Omental fat pad (tissue), 4 donors: ENCODE measurements around the gene KCNJ5. TPM values are rescaled to one million over a fixed set of nuclear protein-coding genes. Genes with fewer than 3 reads are reported as not detected.

ENCODE experiments used
- ATAC-seq: fragments of 150-250 bp; one replicate; pipeline ENCODE4 v1.9.1; 2016; ENCODE audit warnings: mild to moderate bottlenecking, moderate library complexity; ENCODE audit not compliant: low FRiP score
- DNase-seq: peaks from one replicate; pipeline ENCODE4 v3.0.0-alpha.2; 2019; ENCODE audit warnings: low spot score
- CTCF ChIP-seq, 3 donors: fragments of 450-650 bp; IDR thresholded peaks; one replicate each; pipeline ENCODE4 v1.5.1; 2016 to 2017; ENCODE audit warnings: antibody characterized with exemption in 3 of 3, mild to moderate bottlenecking in 3 of 3, moderate library complexity in 2 of 3
- total RNA-seq, 4 donors: library from RNA; depleted of rRNA; stranded (reverse); fragments of >200 nt; gene quantifications; one replicate each; pipeline ENCODE4 v1.1.0, GENCODE V29; 2016

Gene KCNJ5
- total RNA-seq, 4 donors from 2014 or later = 1.5 to 12.1 (median 3.0) TPM

GRCh38 chr11:128860571-128861361 lies 30.4 kb upstream of the KCNJ5 start:
- no peak for ATAC-seq
- TF ChIP-seq CTCF (IDR thresholded peaks at IDR 0.05) = no peak
- DNase-seq = no peak

- no peak for DNase-seq
- no peak for ATAC-seq
- TF ChIP-seq CTCF (IDR thresholded peaks at IDR 0.05) = no peak
Observed at GRCh38 chr11:128862406-128862805, 28.8 kb upstream of the KCNJ5 start.

GRCh38 chr11:128862908-128863660 lies 28.1 kb upstream of the KCNJ5 start:
- ATAC-seq = no peak
- no peak for DNase-seq
- TF ChIP-seq CTCF (IDR thresholded peaks at IDR 0.05) = no peak

- no peak for TF ChIP-seq CTCF (IDR thresholded peaks at IDR 0.05)
- DNase-seq (no peak), ATAC-seq (no peak)
Observed at GRCh38 chr11:128865490-128865889, 25.7 kb upstream of the KCNJ5 start.

- DNase-seq (no peak), ATAC-seq (no peak)
- TF ChIP-seq CTCF (IDR thresholded peaks at IDR 0.05) = no peak
Observed at GRCh38 chr11:128867277-128867676, 23.9 kb upstream of the KCNJ5 start, which contains the start of gene KCNJ1. TSS of gene KCNJ1 (minus strand) at chr11:128867296. CDS start at chr11:128840243, 27,053 bp downstream.

GRCh38 chr11:128868841-128869671 lies 22.1 kb upstream of the KCNJ5 start:
- ATAC-seq (no peak), DNase-seq (no peak)
- no peak for TF ChIP-seq CTCF (IDR thresholded peaks at IDR 0.05)
